Right ventricle myocardium superior (tissue), 1 donor: ENCODE measurements around the gene RSAD1. TPM values are rescaled to one million over a fixed set of nuclear protein-coding genes. Genes with fewer than 3 reads are reported as not detected.

Source experiments
- ATAC-seq: fragments of 200-7000 bp; cut with Tn5 transposase; one replicate; pipeline ENCODE4 v1.9.1; 2020; ENCODE audit warnings: mild to moderate bottlenecking; ENCODE audit not compliant: poor library complexity
- DNase-seq: peaks from one replicate; pipeline ENCODE4 v3.0.0-alpha.2; 2020
- intact Hi-C: fragments of 100-400 bp; cut with DNase I; formaldehyde crosslinking; loops from one replicate; pipeline ENCODE4 v1.11.2; 2022
- total RNA-seq: library from RNA; stranded (reverse); fragmentation: NEBNext Ultra II Directional; extraction: Animal tissue kit (Norgen Biotek cat#: 25700); gene quantifications from one replicate; pipeline ENCODE4 v1.2.1, GENCODE V29; 2021
- donor health status: DM: no; HTN: yes; CAD: no; lungs with severe emphysema.

RSAD1 gene
- total RNA-seq, 1 donor from 2014 or later: 49.7 TPM

GRCh38 chr17:50482516-50482915 lies 3.9 kb downstream of the RSAD1 start:
- ATAC-seq: peak; percentile 71
- intact Hi-C loops: loop anchor here (5.0 kb wide), 2 partner anchors 65 to 140 kb away; partner anchors contain the start of gene SPATA20

DNA sequence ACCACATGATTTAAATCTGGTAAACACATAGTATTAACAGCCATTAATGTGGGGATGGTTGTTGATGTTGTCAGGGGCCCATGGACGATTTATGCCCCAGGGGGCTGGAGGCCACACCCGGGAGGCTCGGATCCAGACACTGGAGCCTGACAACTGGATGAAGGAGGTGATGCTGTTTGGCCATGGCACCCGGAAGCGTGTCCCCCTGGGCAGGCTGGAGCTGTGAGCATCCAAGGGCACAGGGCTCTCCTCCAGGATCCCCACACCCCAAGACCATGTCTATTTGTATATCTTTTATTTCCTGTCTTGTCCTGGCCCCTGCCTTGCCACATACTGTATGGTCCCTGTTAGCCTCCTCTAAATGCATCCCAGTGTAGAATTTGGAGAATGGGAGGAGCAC lies 4.6 kb downstream of the RSAD1 start:
- DNase-seq: no peak
- intact Hi-C loops: loop anchor here (5.0 kb wide), 2 partner anchors 64 to 139 kb away; partner anchors contain the start of gene SPATA20
- ATAC-seq: no peak

More at GRCh38 chr17:50482516-50482915, 3.9 kb downstream of the RSAD1 start:
- DNase-seq: peak; percentile 96

GRCh38 chr17:50484386-50485155 lies 5.9 kb downstream of the RSAD1 start:
- ATAC-seq (no peak), DNase-seq (no peak)
- intact Hi-C loops: loop anchor here (5.0 kb wide), 2 partner anchors 63 to 138 kb away; partner anchors contain the start of gene SPATA20

DNA sequence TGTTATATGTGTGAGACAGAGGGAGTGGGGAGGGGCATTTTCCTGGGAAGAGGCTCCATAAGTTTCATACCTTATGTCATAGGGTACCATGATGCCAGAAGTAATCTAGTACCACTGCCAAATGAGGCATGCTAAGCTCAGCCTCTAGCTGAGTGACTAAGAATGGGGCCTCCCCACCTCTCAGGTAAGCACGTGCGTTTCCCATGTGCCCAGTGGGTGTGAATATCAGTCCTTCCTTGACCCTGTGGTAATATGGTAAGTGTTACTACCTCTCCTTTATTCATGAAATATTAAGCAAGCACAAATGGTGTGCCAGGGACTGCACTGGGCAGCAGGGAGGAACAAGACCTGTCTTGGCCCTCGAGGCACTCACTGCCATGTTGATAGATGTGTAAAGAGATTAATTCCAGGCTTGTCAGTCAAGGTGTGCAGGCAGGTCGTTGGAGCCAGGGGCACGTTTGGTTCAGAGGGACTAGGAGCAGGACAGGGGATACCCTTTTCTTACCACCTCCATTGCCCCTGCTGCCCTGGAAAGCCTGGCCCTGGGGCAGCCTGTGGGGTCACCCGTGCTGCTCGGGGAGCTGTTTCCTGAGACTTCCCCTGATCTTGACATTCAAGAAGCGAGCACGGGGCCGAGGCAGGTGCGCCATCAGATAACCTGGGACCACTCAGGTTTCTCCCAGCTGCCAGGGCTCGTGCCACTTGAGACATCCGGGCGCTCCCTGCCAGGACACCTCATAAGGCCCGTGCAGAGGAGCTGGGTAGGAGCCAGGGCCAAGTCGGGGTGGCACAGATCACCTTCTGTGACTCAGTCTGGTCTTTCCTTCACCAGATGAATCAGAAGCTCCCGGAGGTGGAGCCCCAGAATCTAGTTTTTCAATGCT lies 8.8 kb downstream of the RSAD1 start:
- intact Hi-C loops: no loop called here
- ATAC-seq: no peak
- no peak for DNase-seq

- no peak for DNase-seq
- intact Hi-C loops: no loop called here
- no peak for ATAC-seq
These were observed 10.2 kb downstream of the RSAD1 start for GRCh38 chr17:50488880-50489279.

DNA sequence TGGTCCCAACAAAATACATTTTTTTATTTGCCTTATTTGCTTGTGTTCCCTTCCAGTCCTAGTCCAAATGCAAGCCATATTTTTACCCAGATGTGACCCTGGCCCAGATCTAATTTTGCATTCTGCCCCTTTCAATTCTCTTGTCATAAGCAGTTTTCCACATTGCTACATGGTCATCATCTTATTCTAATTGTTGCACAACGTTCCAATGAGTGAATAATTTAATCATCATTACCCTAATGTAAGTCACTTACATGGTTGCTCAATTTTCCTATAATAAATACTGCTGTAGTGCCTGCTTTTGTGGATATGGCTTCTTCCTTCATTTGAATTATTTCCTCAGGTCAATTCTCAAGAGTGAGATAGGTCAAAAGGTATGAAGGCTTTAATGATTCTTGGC lies 12.8 kb downstream of the RSAD1 start:
- intact Hi-C loops: no loop called here
- DNase-seq (no peak), ATAC-seq (no peak)

DNA sequence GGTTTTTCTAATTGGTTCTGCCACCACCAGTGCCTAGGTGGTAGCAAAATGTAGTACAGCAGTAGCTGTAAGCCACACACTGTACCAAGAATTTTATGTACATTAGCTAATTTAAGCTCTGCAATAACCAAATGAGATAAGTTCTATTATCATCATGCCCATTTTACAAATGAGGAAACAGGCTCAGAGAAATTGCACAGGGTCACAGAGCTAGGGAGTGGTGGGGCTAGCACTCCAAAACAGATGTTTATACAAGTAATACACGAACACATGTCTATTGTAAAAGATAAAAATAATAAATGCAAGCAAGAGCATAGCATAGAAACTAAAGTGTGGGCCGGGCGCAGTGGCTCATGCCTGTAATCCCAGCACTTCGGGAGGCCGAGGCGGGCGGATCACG lies 13.6 kb downstream of the RSAD1 start:
- intact Hi-C loops: no loop called here
- ATAC-seq (no peak), DNase-seq (no peak)

DNA sequence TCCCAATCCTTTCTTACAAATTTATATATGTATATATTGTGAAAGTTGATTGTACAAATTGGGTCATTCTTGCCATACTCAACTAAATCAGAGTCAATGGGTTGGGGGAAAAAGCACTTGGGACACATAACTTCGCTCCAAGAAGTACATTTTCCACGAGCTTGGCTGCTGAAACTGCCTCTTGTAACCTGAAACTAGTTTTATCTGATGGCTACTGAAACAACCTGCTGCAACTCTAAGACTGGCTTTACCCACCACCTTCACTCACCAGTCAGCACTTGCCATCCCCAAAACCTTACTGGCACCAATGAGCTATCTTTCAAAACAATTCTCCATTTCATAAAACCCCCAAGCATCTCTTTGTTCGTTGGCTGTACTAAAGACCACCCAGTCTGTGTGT lies 15.1 kb downstream of the RSAD1 start:
- no peak for DNase-seq
- no peak for ATAC-seq
- intact Hi-C loops: no loop called here

DNA sequence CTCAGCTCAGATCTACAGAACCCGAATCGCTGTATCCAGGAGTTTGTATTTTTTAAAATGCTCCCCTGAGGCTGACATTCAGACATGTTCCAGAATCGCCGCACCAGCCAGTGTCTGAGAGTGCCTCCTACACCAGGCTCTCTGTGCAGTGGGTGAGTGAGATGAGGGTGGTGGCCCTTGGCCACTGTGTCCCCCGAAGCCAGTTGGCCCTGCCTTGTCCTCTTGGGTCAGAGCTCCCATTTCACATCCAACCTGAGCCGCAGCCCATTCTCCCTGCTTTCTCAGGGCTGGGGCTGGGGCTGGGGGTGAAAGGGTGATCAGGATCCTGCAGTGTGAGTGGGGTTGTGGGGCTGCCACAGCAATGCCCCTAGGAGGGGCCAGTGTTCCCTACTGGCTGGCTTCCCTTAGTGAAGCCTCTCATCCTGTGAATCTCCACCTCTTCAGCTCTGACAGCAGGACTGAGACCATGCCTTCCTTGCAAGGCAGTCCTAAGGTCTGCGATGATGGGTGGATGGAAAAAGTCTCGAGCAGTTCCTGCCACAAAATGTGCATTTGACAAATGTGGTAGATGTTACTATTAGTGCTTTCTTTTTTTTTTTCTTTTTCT lies 16.7 kb downstream of the RSAD1 start:
- intact Hi-C loops: no loop called here
- DNase-seq: no peak
- ATAC-seq: no peak

GRCh38 chr17:50495918-50496317 lies 17.3 kb downstream of the RSAD1 start:
- intact Hi-C loops: no loop called here
- ATAC-seq (no peak), DNase-seq (no peak)

DNA sequence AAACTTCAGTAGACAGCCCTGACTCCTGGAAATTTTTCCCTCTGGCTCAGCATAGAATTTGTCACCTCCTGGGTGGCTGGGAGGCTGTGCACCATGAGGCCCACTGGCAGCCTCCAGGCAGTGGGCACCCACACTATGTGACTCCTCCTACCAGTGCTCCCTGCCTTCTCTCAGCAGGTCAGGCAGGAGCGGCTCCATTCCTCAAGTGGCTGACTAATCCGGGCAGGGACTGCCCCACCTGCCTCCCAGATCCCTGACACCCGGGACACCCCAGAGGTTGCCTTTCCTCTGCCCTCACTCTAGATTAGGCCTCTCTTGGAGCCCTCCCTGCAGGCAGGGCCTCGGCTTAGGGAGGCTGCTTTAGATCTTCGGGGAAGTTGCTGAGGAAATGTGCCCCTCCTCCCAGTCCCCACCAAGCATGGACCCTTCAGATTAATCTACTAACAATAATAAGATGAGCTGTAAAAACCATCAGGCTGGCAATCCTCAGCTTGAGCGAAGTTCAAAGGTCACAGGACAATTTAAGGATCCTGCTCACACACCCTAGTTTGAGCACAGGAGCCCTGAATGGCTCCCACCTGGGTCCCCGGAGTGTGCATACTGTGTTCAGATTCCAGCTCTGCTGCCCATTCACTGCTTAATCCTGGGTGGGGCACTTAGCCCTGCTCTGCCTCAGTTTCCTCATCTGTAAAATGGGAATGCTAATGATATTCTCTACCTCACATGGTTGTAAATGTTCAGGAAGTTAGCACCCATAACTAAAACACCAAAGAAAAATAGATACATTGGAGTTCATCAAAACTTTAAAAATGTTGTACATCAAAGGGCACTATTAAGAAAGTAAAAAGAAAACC lies 19.6 kb downstream of the RSAD1 start:
- intact Hi-C loops: no loop called here
- ATAC-seq: no peak
- no peak for DNase-seq

- ATAC-seq (no peak), DNase-seq (no peak)
- intact Hi-C loops: no loop called here
These were observed 20.6 kb downstream of the RSAD1 start for GRCh38 chr17:50499270-50499669.

GRCh38 chr17:50499721-50500120 lies 21.1 kb downstream of the RSAD1 start:
- ATAC-seq: no peak
- no peak for DNase-seq
- intact Hi-C loops: no loop called here

DNA sequence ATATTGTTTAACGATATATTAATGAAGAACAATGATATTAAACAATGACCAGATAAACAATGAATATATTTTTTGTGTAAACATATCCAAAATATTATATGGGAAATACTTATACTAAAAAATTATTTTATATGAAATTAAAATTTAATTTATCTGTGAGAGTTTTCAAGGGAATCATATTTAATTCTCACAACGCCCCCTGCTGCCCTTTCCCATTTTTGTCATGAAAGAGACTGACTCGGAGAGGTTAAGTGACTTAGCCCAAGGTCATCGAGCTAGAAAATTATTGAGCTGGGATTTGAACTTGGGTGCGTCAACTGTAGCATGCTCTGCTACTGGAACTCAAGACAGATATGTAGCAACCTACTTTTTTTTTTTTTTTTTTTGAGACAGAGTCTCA lies 22.4 kb downstream of the RSAD1 start:
- DNase-seq (no peak), ATAC-seq (no peak)
- intact Hi-C loops: no loop called here

- DNase-seq: no peak
- intact Hi-C loops: no loop called here
- ATAC-seq: no peak
These were observed 23.8 kb downstream of the RSAD1 start for GRCh38 chr17:50502301-50502990.

GRCh38 chr17:50505591-50506130 lies 27.0 kb downstream of the RSAD1 start:
- DNase-seq: no peak
- ATAC-seq: no peak

GRCh38 chr17:50506298-50506697 lies 27.6 kb downstream of the RSAD1 start:
- no peak for ATAC-seq
- intact Hi-C loops: no loop called here

More at GRCh38 chr17:50505591-50506130, 27.0 kb downstream of the RSAD1 start:
- intact Hi-C loops: no loop called here

More at GRCh38 chr17:50506298-50506697, 27.6 kb downstream of the RSAD1 start:
- DNase-seq: no peak
